Measurements from ENCODE around the gene CSNK1E.

- TF ChIP-seq CTCF (IDR thresholded peaks at IDR 0.05; ENCODE audit: control extremely low read depth in 1 of 3, insufficient read depth in 1 of 3, low read depth in 1 of 3, low read length in 3 of 3) (no peak), EP300 (IDR thresholded peaks at IDR 0.05; ENCODE audit: borderline replicate concordance in 1 of 2, low read depth in 2 of 2, low read length in 2 of 2) (peak in 1 of 2 experiments; percentile 46; a peak in 1 of 3 replicates), POLR2A (IDR thresholded peaks at IDR 0.05; ENCODE audit: control extremely low read depth in 1 of 2, low read depth in 2 of 2, low read length in 2 of 2) (0 out of 3 replicates have a peak, but pooled peaks of 1 of the 2 experiments have one; percentile 39), SIX5 (IDR thresholded peaks at IDR 0.05; ENCODE audit: low read depth, low read length) (no peak), EZH2 (IDR thresholded peaks at IDR 0.05; ENCODE audit: low read depth, low read length, severe bottlenecking) (no peak), RXRA (IDR thresholded peaks at IDR 0.05; ENCODE audit: insufficient read depth, low read depth, low read length) (no peak), SIRT6 (IDR thresholded peaks at IDR 0.05; ENCODE audit: low read length) (no peak)
Observed at GRCh38 chr22:38240734-38241252, 76.4 kb downstream of the CSNK1E start.

All from H1 (cell line).